Measurements from ENCODE around the gene RAB31. TPM values are rescaled to one million over a fixed set of nuclear protein-coding genes. Genes with fewer than 3 reads are reported as not detected.

Gene RAB31
- total RNA-seq, 4 donors from 2014 or later: 13.1 to 18.4 (median 16.9) TPM

GRCh38 chr18:9682572-9682971, 25.5 kb upstream of the RAB31 start:
- intact Hi-C loops (cut with DNase I; ENCODE audit: low total_unique reads) (no loop called here), in situ Hi-C loops (cut with MboI; ENCODE audit: low pct_ligation_motif_present in 1 of 4, low pct_unique_long_range_greater_than_20kb in 1 of 4, low sequenced_read_pairs in 3 of 4) (no loop called here)
- Histone ChIP-seq H3K27ac (no peak overlapping the region), H3K4me3 (no peak overlapping the region), H3K4me1 (peaks cover 0 to 16% (median 2%) of the 10 kb centered on the region in 4 donors), H3K27me3 (no peaks in the 10 kb centered on the region), H3K9me3 (no peaks in the 10 kb centered on the region), H3K36me3 (no peaks in the 10 kb centered on the region)
- no peak for DNase-seq
- WGBS, 2 donors (ENCODE audit: low coverage in 1 of 2): 88 to 90% methylated on average over 1 of the region's 1 CpG
- TF ChIP-seq POLR2A (IDR thresholded peaks at IDR 0.05) (no peak), POLR2AphosphoS5 (IDR thresholded peaks at IDR 0.05) (no peak), EP300 (IDR thresholded peaks at IDR 0.05; ENCODE audit: low read depth) (no peak)
- TF ChIP-seq, protein P1, sequence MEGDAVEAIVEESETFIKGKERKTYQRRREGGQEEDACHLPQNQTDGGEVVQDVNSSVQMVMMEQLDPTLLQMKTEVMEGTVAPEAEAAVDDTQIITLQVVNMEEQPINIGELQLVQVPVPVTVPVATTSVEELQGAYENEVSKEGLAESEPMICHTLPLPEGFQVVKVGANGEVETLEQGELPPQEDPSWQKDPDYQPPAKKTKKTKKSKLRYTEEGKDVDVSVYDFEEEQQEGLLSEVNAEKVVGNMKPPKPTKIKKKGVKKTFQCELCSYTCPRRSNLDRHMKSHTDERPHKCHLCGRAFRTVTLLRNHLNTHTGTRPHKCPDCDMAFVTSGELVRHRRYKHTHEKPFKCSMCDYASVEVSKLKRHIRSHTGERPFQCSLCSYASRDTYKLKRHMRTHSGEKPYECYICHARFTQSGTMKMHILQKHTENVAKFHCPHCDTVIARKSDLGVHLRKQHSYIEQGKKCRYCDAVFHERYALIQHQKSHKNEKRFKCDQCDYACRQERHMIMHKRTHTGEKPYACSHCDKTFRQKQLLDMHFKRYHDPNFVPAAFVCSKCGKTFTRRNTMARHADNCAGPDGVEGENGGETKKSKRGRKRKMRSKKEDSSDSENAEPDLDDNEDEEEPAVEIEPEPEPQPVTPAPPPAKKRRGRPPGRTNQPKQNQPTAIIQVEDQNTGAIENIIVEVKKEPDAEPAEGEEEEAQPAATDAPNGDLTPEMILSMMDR (IDR thresholded peaks at IDR 0.05): no peak

DNA sequence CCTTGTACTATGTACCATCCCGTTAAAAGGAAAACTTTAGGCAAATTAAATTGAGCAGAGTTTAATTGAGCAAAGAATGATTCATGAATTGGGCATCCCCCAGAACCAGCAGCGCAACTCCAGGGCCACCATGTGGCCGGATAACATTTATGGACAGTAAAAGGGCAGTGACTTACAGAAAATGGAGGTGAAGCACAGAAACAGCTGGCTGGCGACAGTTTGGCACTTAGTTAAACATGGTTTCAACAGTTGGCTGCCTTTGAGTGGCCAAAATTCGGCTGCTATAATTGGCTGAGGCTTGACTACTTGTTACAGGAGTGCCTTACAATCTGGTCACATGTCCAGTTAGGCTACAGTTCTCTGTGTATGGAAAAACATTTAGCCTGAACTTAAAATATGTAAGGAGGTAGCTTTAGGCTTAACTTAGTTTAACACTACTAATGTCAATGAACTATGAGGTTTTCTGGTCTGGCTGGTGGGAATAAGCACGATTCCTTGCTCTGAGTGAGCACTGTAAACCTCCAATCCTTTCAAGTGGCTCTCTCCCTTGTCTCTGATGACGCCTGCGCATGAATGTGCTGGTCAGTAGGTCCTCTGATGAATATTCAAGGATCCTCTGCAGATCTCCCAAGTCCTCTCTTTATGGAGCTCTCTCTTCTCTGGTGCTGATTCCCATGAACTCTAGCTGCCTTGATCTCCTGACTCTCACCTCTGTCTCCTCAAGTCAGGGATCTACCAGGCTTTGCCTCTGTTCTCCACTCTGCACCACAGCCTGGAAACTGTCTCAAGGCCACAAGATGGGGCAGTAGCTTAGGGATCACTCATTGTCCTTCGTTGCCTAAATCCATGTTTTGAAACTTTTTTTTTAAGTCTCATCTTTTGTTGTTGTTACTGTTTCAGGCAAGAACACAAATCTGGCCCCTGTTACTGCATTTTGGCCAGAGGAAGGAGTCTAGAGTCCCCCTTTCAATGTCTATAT, 24.4 kb upstream of the RAB31 start:
- in situ Hi-C loops (cut with MboI; ENCODE audit: low pct_ligation_motif_present in 1 of 4, low pct_unique_long_range_greater_than_20kb in 1 of 4, low sequenced_read_pairs in 3 of 4): no loop called here
- Histone ChIP-seq H3K4me1 (peaks cover 0 to 16% (median 2%) of the 10 kb centered on the region in 4 donors), H3K27me3 (no peaks in the 10 kb centered on the region), H3K4me3 (no peak overlapping the region), H3K9me3 (no peaks in the 10 kb centered on the region), H3K27ac (peak overlapping the region; percentile 31 to 65 (median 58)), H3K36me3 (no peaks in the 10 kb centered on the region)
- WGBS, 2 donors (ENCODE audit: low coverage in 1 of 2): 42 to 66% methylated on average over 2 to 9 of the region's 9 CpGs
- DNase-seq: no peak
- intact Hi-C loops (cut with DNase I; ENCODE audit: low total_unique reads): no loop called here
- TF ChIP-seq POLR2AphosphoS5 (IDR thresholded peaks at IDR 0.05): no peak
- TF ChIP-seq, protein P1 (IDR thresholded peaks at IDR 0.05): peak in 2 of 5 experiments; percentile 30 to 34

GRCh38 chr18:9684881-9685614, 23.1 kb upstream of the RAB31 start:
- intact Hi-C loops (cut with DNase I; ENCODE audit: low total_unique reads) (no loop called here), in situ Hi-C loops (cut with MboI; ENCODE audit: low pct_ligation_motif_present in 1 of 4, low pct_unique_long_range_greater_than_20kb in 1 of 4, low sequenced_read_pairs in 3 of 4) (no loop called here)
- H3K27me3 ChIP-seq: no peaks in the 10 kb centered on the region
- no peak for TF ChIP-seq POLR2AphosphoS5 (IDR thresholded peaks at IDR 0.05)
- TF ChIP-seq, protein P1 (IDR thresholded peaks at IDR 0.05): no peak
- no peak for TF ChIP-seq EP300 (IDR thresholded peaks at IDR 0.05; ENCODE audit: low read depth)
- no peak for TF ChIP-seq POLR2A (IDR thresholded peaks at IDR 0.05)
- no peak overlapping the region for H3K4me3 ChIP-seq
- H3K9me3 ChIP-seq: no peaks in the 10 kb centered on the region
- peak overlapping the region; percentile 31 to 65 (median 58) for H3K27ac ChIP-seq
- H3K4me1 ChIP-seq: peaks cover 0 to 16% (median 2%) of the 10 kb centered on the region in 4 donors
- no peak for DNase-seq
- WGBS, 2 donors (ENCODE audit: low coverage in 1 of 2): 57 to 60% methylated on average over 2 to 9 of the region's 9 CpGs
- H3K36me3 ChIP-seq: no peaks in the 10 kb centered on the region

GRCh38 chr18:9685615-9685890, 22.5 kb upstream of the RAB31 start:
- H3K27ac ChIP-seq: peak overlapping the region in 3 of 4 donors; percentile 31 to 65 (median 65)
- TF ChIP-seq POLR2A (IDR thresholded peaks at IDR 0.05) (no peak), POLR2AphosphoS5 (IDR thresholded peaks at IDR 0.05) (no peak), EP300 (IDR thresholded peaks at IDR 0.05; ENCODE audit: low read depth) (no peak)
- TF ChIP-seq, protein P1 (IDR thresholded peaks at IDR 0.05): no peak

More at GRCh38 chr18:9685615-9685890, 22.5 kb upstream of the RAB31 start:
- no peaks in the 10 kb centered on the region for H3K9me3 ChIP-seq
- in situ Hi-C loops (cut with MboI; ENCODE audit: low pct_ligation_motif_present in 1 of 4, low pct_unique_long_range_greater_than_20kb in 1 of 4, low sequenced_read_pairs in 3 of 4) (no loop called here), intact Hi-C loops (cut with DNase I; ENCODE audit: low total_unique reads) (no loop called here)
- 79 to 84% methylated on average over 2 to 4 of the region's 4 CpGs for WGBS, 2 donors (ENCODE audit: low coverage in 1 of 2)
- no peak for DNase-seq
- no peak overlapping the region for H3K4me3 ChIP-seq
- no peaks in the 10 kb centered on the region for H3K36me3 ChIP-seq
- no peaks in the 10 kb centered on the region for H3K27me3 ChIP-seq
- peaks cover 0 to 16% (median 2%) of the 10 kb centered on the region in 4 donors for H3K4me1 ChIP-seq
